GM23248 (cell line): Measurements from ENCODE around the gene TGFB1I1.

Experiments used
- EZH2 ChIP-seq: fragments of 200-600 bp; sonication (generic); IDR thresholded peaks from 2 replicates; pipeline ENCODE4 v1.6.1; 2018; ENCODE audit warnings: antibody characterized with exemption, mild to moderate bottlenecking; ENCODE audit not compliant: insufficient read depth, poor library complexity, severe bottlenecking
- EZH2phosphoT487 ChIP-seq: fragments of 200-600 bp; sonication (generic); IDR thresholded peaks from 2 replicates; pipeline ENCODE4 v1.6.1; 2018; ENCODE audit warnings: antibody characterized with exemption, moderate library complexity, mild to moderate bottlenecking, low read depth; ENCODE audit not compliant: insufficient read depth

- TF ChIP-seq EZH2phosphoT487 (no peak), EZH2 (no peak)
Measured at GRCh38 chr16:31438414-31438813, 33.5 kb upstream of the TGFB1I1 start.
